SK-MEL-5 (cell line): ENCODE results near the gene SLC36A1. TPM values are rescaled to one million over a fixed set of nuclear protein-coding genes. Genes with fewer than 3 reads are reported as not detected.
"Not testable (repeated sequence)": the region's sequence is repeated elsewhere in the genome, so short reads cannot be mapped to it uniquely, and the experiment has no call there.

Source experiments
- DNase-seq: peaks from one replicate; pipeline ENCODE4 v3.0.0-alpha.2; 2016; ENCODE audit warnings: low read depth, low spot score
- in situ Hi-C: cut with HindIII; loops from 2 replicates; pipeline ENCODE4 v1.10.0; 2016; ENCODE audit warnings: low sequenced_read_pairs, high pct_unique_total_duplicates, low pct_unique_long_range_greater_than_20kb
- small RNA-seq, 2 experiments: library from RNA; depleted of rRNA; stranded (forward); fragments of <200 nt; gene quantifications; one replicate each; pipeline ENCODE3, GENCODE V24; 2014
- total RNA-seq: library from RNA; depleted of rRNA; stranded (reverse); fragments of >200 nt; shearing (Covaris generic); gene quantifications from 2 replicates; pipeline ENCODE4 v1.2.3, GENCODE V29; 2014; rRNA removed

SLC36A1 gene
- total RNA-seq, 1 experiment from 2014 or later = 6.7 TPM

- DNase-seq, in situ Hi-C loops: not testable (repeated sequence)
Observed at GRCh38 chr5:151508308-151508707, 60.9 kb downstream of the SLC36A1 start.

- in situ Hi-C loops = no loop called here
- no peak for DNase-seq
Observed at GRCh38 chr5:151509231-151509630, 61.8 kb downstream of the SLC36A1 start.

GRCh38 chr5:151509836-151510235, 62.4 kb downstream of the SLC36A1 start:
- in situ Hi-C loops = no loop called here
- DNase-seq = no peak

- no peak for DNase-seq
- in situ Hi-C loops = no loop called here
Observed at GRCh38 chr5:151517122-151517920, 69.9 kb downstream of the SLC36A1 start.

- peak; percentile 49 for DNase-seq
- in situ Hi-C loops = no loop called here
Observed at GRCh38 chr5:151520294-151520693, 72.9 kb downstream of the SLC36A1 start.

- in situ Hi-C loops = no loop called here
- DNase-seq = no peak
Observed at GRCh38 chr5:151522226-151522625, 74.8 kb downstream of the SLC36A1 start.

- in situ Hi-C loops = no loop called here
- peak; percentile 77 for DNase-seq
Observed at GRCh38 chr5:151523335-151523734, 75.9 kb downstream of the SLC36A1 start.

GRCh38 chr5:151528153-151528552, 80.8 kb downstream of the SLC36A1 start:
- no peak for DNase-seq
- in situ Hi-C loops = no loop called here

GRCh38 chr5:151528996-151529395, 81.6 kb downstream of the SLC36A1 start:
- in situ Hi-C loops = no loop called here
- no peak for DNase-seq

- in situ Hi-C loops = no loop called here
- no peak for DNase-seq
Observed at GRCh38 chr5:151531581-151531980, 84.2 kb downstream of the SLC36A1 start.

GRCh38 chr5:151532416-151532815, 85.0 kb downstream of the SLC36A1 start:
- in situ Hi-C loops = no loop called here
- DNase-seq = no peak

- no peak for DNase-seq
- in situ Hi-C loops = no loop called here
Observed at GRCh38 chr5:151534350-151534749, 86.9 kb downstream of the SLC36A1 start.

- no peak for DNase-seq
- in situ Hi-C loops = no loop called here
Observed at GRCh38 chr5:151537044-151537443, 89.6 kb downstream of the SLC36A1 start.

GRCh38 chr5:151541571-151541970, 94.2 kb downstream of the SLC36A1 start:
- in situ Hi-C loops = no loop called here
- DNase-seq = no peak

Small RNA genes lying within 50 kb of the gene (small RNA-seq; reads per million reads assigned to genes)
- gene MIR6499 = 0 reads per million in 2 experiments
- gene RNA5SP197 = 0 reads per million in 2 experiments

Other genes starting within 250 kb of the SLC36A1 start
- gene CCDC69, start 223.5 kb upstream of the SLC36A1 start, total RNA-seq = 1.1 TPM in 2 replicates
- gene GM2A, start 194.4 kb upstream of the SLC36A1 start, total RNA-seq = 93.4 and 96.2 TPM in 2 replicates
- gene SLC36A3, start 143.8 kb upstream of the SLC36A1 start, total RNA-seq = not detected in 2 replicates
- gene SLC36A2, start 100.0 kb upstream of the SLC36A1 start, total RNA-seq = not detected in 2 replicates
- gene FAT2, start 143.7 kb downstream of the SLC36A1 start, total RNA-seq = 1.4 TPM in 2 replicates
- gene SPARC, start 239.3 kb downstream of the SLC36A1 start, total RNA-seq = 1,245 and 1,275 TPM in 2 replicates